Vagina (tissue), 2 donors: ENCODE measurements around the gene RTF2.

Experiments used
- POLR2A ChIP-seq, 2 donors: fragments of 450-650 bp; IDR thresholded peaks; one replicate each; pipeline ENCODE4 v1.6.1; 2017; ENCODE audit warnings: antibody characterized with exemption in 2 of 2, mild to moderate bottlenecking in 2 of 2, moderate library complexity in 2 of 2
- POLR2AphosphoS5 ChIP-seq, 2 donors: sonication (generic); formaldehyde crosslinking; IDR thresholded peaks; one replicate each; pipeline ENCODE4 v1.9.0; 2017; ENCODE audit warnings: antibody characterized with exemption in 2 of 2, mild to moderate bottlenecking in 2 of 2, low read depth in 1 of 2; ENCODE audit not compliant: insufficient read depth in 1 of 2
- TF ChIP-seq, protein P1 (sequence below), 3 experiments: fragments of 450-650 bp in 2 of 3; fragments of 200-600 bp in 1 of 3; sonication (generic) in 1 of 3; IDR thresholded peaks; one replicate each; pipeline ENCODE4 v1.5.1; 2017 to 2019; ENCODE audit warnings: antibody characterized with exemption in 3 of 3, mild to moderate bottlenecking in 2 of 3, moderate library complexity in 2 of 3

DNA sequence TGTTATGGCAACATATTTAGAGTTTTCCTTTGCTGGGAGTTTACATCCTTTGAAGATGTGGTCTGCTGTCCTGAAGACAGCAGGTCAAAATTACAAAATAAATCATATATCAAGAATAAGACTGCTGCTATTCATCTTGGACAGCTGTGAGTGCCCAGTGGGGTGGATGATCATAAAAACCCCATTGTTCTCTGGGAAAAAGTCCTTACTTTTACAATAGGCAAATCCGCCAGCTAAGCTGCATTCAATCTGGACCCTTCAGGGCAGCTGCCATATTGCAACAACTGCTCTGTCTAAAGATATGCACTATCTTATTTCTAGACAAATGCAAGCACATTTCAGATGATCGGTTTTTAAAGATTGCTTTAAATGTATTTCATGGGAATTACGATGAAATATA lies 37.0 kb upstream of the RTF2 start:
- TF ChIP-seq, protein P1, sequence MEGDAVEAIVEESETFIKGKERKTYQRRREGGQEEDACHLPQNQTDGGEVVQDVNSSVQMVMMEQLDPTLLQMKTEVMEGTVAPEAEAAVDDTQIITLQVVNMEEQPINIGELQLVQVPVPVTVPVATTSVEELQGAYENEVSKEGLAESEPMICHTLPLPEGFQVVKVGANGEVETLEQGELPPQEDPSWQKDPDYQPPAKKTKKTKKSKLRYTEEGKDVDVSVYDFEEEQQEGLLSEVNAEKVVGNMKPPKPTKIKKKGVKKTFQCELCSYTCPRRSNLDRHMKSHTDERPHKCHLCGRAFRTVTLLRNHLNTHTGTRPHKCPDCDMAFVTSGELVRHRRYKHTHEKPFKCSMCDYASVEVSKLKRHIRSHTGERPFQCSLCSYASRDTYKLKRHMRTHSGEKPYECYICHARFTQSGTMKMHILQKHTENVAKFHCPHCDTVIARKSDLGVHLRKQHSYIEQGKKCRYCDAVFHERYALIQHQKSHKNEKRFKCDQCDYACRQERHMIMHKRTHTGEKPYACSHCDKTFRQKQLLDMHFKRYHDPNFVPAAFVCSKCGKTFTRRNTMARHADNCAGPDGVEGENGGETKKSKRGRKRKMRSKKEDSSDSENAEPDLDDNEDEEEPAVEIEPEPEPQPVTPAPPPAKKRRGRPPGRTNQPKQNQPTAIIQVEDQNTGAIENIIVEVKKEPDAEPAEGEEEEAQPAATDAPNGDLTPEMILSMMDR (IDR thresholded peaks at IDR 0.05) = no peak
- no peak for TF ChIP-seq POLR2AphosphoS5 (IDR thresholded peaks at IDR 0.05; ENCODE audit: insufficient read depth in 1 of 2, low read depth in 1 of 2)
- TF ChIP-seq POLR2A (IDR thresholded peaks at IDR 0.05) = no peak
